Bronchial epithelial cell (primary cell): ENCODE results near the gene NECAB2. TPM values are rescaled to one million over a fixed set of nuclear protein-coding genes. Genes with fewer than 3 reads are reported as not detected.

Source experiments
- DNase-seq: peaks from one replicate; pipeline ENCODE4 v3.0.0-alpha.2; 2010; ENCODE audit warnings: low read depth
- FAIRE-seq: peaks from 2 replicates; lab custom pipeline; 2011; peaks lifted over from hg19 to GRCh38; lab: Jason Lieb, UNC
- H3K27me3 ChIP-seq: 2 replicates; pipeline ENCODE4 v1.5.1; 2011; ENCODE audit warnings: low read length; ENCODE audit not compliant: control insufficient read depth, insufficient read depth
- H3K36me3 ChIP-seq: 2 replicates; pipeline ENCODE4 v1.5.1; 2011; ENCODE audit warnings: low read length; ENCODE audit not compliant: control insufficient read depth, insufficient read depth
- H3K4me3 ChIP-seq: 2 replicates; pipeline ENCODE4 v1.5.1; 2011; ENCODE audit warnings: mild to moderate bottlenecking, low read depth, low read length, control low read depth
- total RNA-seq: library from RNA; depleted of rRNA; stranded (reverse); fragments of >200 nt; gene quantifications from 2 replicates; pipeline ENCODE4 v1.2.1, GENCODE V29; 2014
- TF ChIP-seq, protein P1 (sequence below): IDR thresholded peaks from 2 replicates; pipeline ENCODE4 v1.5.1; 2011; ENCODE audit warnings: mild to moderate bottlenecking, moderate library complexity, low read length, control low read depth, inconsistent platforms; ENCODE audit not compliant: insufficient read depth, severe bottlenecking

The NECAB2 gene
- total RNA-seq, 1 donor from 2014 or later, result not detected

DNA sequence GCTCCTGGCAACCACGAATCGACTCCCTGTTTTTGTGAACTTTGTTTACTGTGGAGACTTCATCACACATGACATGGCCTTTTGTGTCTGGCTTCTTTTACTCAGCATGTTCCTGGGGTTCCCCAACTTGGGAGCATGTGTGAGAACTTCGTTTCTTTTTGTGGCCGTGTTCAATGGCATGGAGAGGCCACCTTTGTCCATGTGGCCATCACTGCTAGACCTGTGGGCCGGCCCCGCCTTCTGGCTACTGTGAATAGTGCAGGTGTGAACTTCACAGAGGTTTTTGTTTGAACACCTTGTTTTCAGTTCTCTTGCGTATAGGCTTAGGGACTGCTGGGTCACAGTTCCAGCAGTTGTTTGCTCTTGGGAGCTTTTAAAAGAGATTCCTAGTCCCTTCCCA lies 80.2 kb downstream of the NECAB2 start:
- no peak overlapping the region for H3K4me3 ChIP-seq
- peaks cover 7% of the 10 kb centered on the region for H3K36me3 ChIP-seq
- FAIRE-seq (no peak), DNase-seq (no peak)
- H3K27me3 ChIP-seq, result peaks cover 13% of the 10 kb centered on the region
- TF ChIP-seq, protein P1, sequence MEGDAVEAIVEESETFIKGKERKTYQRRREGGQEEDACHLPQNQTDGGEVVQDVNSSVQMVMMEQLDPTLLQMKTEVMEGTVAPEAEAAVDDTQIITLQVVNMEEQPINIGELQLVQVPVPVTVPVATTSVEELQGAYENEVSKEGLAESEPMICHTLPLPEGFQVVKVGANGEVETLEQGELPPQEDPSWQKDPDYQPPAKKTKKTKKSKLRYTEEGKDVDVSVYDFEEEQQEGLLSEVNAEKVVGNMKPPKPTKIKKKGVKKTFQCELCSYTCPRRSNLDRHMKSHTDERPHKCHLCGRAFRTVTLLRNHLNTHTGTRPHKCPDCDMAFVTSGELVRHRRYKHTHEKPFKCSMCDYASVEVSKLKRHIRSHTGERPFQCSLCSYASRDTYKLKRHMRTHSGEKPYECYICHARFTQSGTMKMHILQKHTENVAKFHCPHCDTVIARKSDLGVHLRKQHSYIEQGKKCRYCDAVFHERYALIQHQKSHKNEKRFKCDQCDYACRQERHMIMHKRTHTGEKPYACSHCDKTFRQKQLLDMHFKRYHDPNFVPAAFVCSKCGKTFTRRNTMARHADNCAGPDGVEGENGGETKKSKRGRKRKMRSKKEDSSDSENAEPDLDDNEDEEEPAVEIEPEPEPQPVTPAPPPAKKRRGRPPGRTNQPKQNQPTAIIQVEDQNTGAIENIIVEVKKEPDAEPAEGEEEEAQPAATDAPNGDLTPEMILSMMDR, result peak; percentile 41

DNA sequence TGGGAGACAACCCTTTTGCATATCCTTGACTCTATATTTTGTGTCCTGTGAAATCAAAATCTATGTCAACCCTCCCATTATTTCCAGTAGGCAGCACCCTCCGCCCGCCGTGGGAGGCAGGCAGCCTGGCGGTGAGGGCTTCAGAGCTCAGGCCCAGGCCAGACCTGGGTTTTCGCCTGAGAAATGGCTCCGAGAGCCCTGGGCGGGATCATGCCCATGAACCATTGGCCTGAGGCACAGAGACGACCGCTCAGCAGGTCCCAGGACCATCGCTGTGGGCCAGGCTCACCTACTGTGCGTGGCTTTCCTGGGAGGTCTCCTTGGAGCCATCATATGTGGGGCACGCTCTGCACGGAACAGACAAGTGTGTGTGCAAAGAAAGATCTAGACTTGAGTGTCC lies 80.8 kb downstream of the NECAB2 start:
- H3K27me3 ChIP-seq, result peaks cover 7% of the 10 kb centered on the region
- FAIRE-seq (no peak), DNase-seq (no peak)
- peaks cover 8% of the 10 kb centered on the region for H3K36me3 ChIP-seq
- no peak overlapping the region for H3K4me3 ChIP-seq
- TF ChIP-seq, protein P1, result no peak

DNA sequence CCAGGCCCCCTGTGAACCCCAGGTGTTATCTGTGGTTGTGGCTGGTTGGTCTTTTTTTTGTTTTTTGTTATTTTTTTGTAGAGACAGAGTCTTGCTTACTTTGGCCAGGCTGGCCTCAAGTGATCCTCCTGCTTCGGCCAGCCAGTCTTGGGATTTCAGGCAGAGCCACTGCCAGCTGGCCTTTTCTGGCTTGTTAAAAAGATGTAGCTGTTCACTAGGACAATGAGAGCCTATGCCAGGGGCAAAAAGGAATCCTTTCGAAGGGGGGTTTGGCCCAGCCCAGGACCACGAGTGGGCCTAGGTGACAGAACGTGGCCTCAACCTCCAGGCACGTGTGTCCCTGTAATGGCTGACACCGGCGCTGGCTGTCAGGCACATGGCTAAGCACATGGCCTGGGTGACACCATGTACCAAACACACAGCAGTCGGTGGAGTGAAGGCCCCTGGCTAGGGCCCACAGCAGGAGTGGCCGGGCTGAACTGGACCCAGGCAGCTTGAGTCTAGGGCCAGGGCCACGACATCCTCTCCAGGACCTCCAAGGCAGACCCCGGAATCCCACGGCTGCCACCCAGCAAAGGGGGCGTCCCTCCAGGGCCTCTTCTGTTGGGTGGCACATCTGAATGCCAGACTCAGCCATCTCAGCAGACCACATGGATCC lies 81.5 kb downstream of the NECAB2 start:
- DNase-seq (no peak), FAIRE-seq (peak; percentile 7)
- H3K27me3 ChIP-seq, result peaks cover 3% of the 10 kb centered on the region
- no peak overlapping the region for H3K4me3 ChIP-seq
- peaks cover 12% of the 10 kb centered on the region for H3K36me3 ChIP-seq
- TF ChIP-seq, protein P1, result no peak

DNA sequence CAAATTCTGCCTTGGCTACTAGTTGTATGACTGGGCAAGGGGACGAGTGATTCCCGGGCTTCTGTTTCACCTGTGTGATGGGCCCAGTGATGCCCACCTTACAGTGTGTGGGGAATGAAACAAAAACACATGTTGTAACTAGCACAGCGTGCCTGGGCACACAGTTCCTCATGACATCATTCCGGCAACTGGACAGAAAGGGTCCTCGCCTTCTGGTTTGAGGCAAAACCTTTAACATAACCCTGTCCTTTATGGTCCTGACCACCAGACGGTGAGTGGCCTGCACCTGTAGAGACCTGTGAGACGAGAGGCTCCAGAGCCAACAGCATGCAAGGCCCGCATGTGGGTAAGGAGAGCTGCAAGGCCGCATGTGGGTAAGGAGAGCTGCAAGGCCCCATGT lies 82.3 kb downstream of the NECAB2 start:
- DNase-seq (no peak), FAIRE-seq (no peak)
- H3K4me3 ChIP-seq, result no peak overlapping the region
- H3K36me3 ChIP-seq, result peaks cover 18% of the 10 kb centered on the region
- TF ChIP-seq, protein P1, result no peak
- no peaks in the 10 kb centered on the region for H3K27me3 ChIP-seq

DNA sequence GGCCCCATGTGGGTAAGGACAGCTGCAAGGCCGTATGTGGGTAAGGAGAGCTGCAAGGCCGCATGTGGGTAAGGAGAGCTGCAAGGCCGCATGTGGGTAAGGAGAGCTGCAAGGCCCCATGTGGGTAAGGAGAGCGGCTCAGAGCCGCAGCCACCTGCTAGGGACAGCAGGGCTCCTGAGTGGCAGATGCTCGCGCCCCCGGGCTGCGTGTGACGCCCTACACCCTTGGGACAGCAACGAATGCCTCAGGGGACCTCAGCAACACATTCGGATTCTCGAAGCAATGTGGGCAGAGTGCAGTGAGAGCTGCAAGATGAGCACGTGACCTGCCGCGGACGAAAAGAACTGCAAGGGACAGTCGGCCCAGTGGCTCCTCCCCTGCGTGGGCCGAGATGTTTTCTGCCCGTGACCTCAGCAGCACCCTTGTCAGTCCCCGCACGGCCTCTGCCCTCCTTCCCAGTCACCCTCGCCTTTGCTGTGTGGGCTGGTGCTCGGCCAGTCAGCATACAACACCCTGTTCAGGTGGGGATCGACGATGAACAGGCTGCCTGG lies 84.1 kb downstream of the NECAB2 start:
- FAIRE-seq, result no peak
- TF ChIP-seq, protein P1, result no peak
- Histone ChIP-seq H3K4me3 (no peak overlapping the region), H3K27me3 (no peaks in the 10 kb centered on the region), H3K36me3 (peaks cover 24% of the 10 kb centered on the region)
- DNase-seq, result no peak

Other genes starting within 250 kb of the NECAB2 start
- 20.0 and 152 TPM in 2 replicates for gene HSBP1, start 160.3 kb upstream of the NECAB2 start, total RNA-seq
- gene MLYCD, start 69.1 kb upstream of the NECAB2 start, total RNA-seq, result 2.4 and 2.6 TPM in 2 replicates
- 1.1 and 1.8 TPM in 2 replicates for gene OSGIN1, start 15.0 kb upstream of the NECAB2 start, total RNA-seq
- not detected in 2 replicates for gene SLC38A8, start 74.6 kb downstream of the NECAB2 start, total RNA-seq
- gene MBTPS1, start 148.7 kb downstream of the NECAB2 start, total RNA-seq, result 63.4 and 67.3 TPM in 2 replicates
- gene HSDL1, start 176.9 kb downstream of the NECAB2 start, total RNA-seq, result 25.9 and 36.3 TPM in 2 replicates
- gene DNAAF1, start 177.1 kb downstream of the NECAB2 start, total RNA-seq, result not detected in 2 replicates
- gene TAF1C, start 218.8 kb downstream of the NECAB2 start, total RNA-seq, result 7.3 and 7.9 TPM in 2 replicates
- not detected in 2 replicates for gene ADAD2, start 222.9 kb downstream of the NECAB2 start, total RNA-seq